Measurements from ENCODE around the gene CFAP77.

The CFAP77 gene

DNA sequence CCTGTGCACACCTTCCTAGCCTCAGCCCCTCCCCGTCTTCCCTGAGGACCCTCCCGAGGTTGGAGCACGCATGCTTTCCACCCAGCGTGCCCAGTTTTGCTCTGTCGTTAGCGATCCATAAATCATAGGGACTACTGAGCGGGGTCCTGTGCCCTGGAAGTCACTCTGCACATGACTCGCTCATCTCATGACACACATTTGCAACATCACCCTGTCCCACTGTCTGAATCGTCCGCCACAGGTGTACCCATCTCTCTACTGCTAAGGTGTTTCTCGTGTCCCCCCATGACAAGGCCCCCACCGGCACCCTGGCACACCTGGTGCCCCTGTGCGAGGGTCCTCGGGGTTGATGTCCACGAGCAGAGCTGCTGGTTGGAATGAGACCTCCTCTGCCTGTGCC, 103.4 kb downstream of the CFAP77 start:
- ChIA-PET CTCF (no interaction called here), POLR2A (no interaction called here)
- Histone ChIP-seq H3K27ac (ENCODE audit: extremely low read depth, low read depth, low read length) (no peak overlapping the region), H3K9me3 (ENCODE audit: control insufficient read depth, insufficient read depth, low read depth, low read length) (no peaks in the 10 kb centered on the region), H3K4me3 (ENCODE audit: low read depth, low read length) (no peak overlapping the region), H3K4me1 (ENCODE audit: control insufficient read depth, insufficient read depth, low read length) (no peaks in the 10 kb centered on the region), H3K36me3 (ENCODE audit: control insufficient read depth in 2 of 2, insufficient read depth in 1 of 2, low read length in 2 of 2) (no peaks in the 10 kb centered on the region)
- TF ChIP-seq, protein P1, sequence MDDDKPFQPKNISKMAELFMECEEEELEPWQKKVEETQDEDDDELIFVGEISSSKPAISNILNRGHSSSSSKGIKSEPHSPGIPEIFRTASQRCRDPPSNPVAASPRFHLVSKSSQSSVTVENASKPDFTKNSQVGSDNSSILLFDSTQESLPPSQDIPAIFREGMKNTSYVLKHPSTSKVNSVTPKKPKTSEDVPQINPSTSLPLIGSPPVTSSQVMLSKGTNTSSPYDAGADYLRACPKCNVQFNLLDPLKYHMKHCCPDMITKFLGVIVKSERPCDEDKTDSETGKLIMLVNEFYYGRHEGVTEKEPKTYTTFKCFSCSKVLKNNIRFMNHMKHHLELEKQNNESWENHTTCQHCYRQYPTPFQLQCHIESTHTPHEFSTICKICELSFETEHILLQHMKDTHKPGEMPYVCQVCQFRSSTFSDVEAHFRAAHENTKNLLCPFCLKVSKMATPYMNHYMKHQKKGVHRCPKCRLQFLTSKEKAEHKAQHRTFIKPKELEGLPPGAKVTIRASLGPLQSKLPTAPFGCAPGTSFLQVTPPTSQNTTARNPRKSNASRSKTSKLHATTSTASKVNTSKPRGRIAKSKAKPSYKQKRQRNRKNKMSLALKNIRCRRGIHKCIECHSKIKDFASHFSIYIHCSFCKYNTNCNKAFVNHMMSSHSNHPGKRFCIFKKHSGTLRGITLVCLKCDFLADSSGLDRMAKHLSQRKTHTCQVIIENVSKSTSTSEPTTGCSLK (tag by site-specific recombination; IDR thresholded peaks at IDR 0.05): no peak

DNA sequence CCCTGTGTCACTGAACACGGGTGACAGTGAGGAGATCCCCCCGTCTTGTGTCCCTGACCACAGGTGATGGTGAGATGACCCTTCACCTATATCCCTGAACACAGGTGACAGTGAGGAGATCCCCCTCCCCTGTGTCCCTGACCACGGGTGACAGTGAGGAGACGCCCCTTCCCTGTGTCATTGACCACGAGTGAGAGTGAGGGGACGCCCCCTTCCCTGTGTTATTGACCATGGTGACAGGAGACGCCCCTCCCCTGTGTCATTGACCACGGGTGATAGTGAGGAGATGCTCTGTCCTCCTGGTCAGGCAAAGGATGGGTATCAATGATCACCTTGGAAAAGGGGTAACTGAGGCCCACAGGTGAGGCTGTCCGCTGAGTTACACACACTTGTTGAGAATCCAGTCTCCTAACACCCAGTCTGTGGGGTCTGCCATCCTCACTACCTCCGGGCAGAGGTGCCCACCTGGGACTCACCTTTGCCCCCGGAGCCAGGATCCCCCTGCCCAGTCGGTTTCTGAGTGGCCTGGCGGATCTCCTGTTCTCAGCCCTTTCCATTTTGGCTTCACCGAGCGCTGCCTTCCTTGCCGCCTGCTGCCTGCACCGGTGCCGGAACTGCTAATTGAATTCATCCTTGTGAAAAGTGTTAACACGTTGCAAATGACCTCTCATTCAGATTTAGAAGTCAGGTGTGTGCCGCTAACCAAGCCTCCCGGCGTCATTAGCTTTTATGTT, 104.2 kb downstream of the CFAP77 start:
- CTCF ChIA-PET: interaction anchor here (0.9 kb wide), 1 partner anchor 47 kb away, joined by 3 read pairs; no protein-coding TSS in a partner anchor
- POLR2A ChIA-PET: no interaction called here
- Histone ChIP-seq H3K4me1 (ENCODE audit: control insufficient read depth, insufficient read depth, low read length) (no peaks in the 10 kb centered on the region), H3K4me3 (ENCODE audit: low read depth, low read length) (no peak overlapping the region), H3K27ac (ENCODE audit: extremely low read depth, low read depth, low read length) (no peak overlapping the region), H3K36me3 (ENCODE audit: control insufficient read depth in 2 of 2, insufficient read depth in 1 of 2, low read length in 2 of 2) (no peaks in the 10 kb centered on the region), H3K9me3 (ENCODE audit: control insufficient read depth, insufficient read depth, low read depth, low read length) (no peaks in the 10 kb centered on the region)
- TF ChIP-seq KLF16 (tag by site-specific recombination; IDR thresholded peaks at IDR 0.05) (no peak), SP3 (tag by site-specific recombination; IDR thresholded peaks at IDR 0.05) (no peak), ZBTB21 (tag by site-specific recombination; IDR thresholded peaks at IDR 0.05) (no peak), ZNF670 (tag by site-specific recombination; IDR thresholded peaks at IDR 0.05; ENCODE audit: low read depth) (no peak), ZNF16 (tag by site-specific recombination; IDR thresholded peaks at IDR 0.05; ENCODE audit: low read depth) (no peak)
- TF ChIP-seq, protein P2, sequence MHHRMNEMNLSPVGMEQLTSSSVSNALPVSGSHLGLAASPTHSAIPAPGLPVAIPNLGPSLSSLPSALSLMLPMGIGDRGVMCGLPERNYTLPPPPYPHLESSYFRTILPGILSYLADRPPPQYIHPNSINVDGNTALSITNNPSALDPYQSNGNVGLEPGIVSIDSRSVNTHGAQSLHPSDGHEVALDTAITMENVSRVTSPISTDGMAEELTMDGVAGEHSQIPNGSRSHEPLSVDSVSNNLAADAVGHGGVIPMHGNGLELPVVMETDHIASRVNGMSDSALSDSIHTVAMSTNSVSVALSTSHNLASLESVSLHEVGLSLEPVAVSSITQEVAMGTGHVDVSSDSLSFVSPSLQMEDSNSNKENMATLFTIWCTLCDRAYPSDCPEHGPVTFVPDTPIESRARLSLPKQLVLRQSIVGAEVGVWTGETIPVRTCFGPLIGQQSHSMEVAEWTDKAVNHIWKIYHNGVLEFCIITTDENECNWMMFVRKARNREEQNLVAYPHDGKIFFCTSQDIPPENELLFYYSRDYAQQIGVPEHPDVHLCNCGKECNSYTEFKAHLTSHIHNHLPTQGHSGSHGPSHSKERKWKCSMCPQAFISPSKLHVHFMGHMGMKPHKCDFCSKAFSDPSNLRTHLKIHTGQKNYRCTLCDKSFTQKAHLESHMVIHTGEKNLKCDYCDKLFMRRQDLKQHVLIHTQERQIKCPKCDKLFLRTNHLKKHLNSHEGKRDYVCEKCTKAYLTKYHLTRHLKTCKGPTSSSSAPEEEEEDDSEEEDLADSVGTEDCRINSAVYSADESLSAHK (tag by site-specific recombination; IDR thresholded peaks at IDR 0.05): no peak

- Histone ChIP-seq H3K36me3 (ENCODE audit: control insufficient read depth in 2 of 2, insufficient read depth in 1 of 2, low read length in 2 of 2) (no peaks in the 10 kb centered on the region), H3K4me3 (ENCODE audit: low read depth, low read length) (no peak overlapping the region), H3K4me1 (ENCODE audit: control insufficient read depth, insufficient read depth, low read length) (no peaks in the 10 kb centered on the region), H3K9me3 (ENCODE audit: control insufficient read depth, insufficient read depth, low read depth, low read length) (no peaks in the 10 kb centered on the region), H3K27ac (ENCODE audit: extremely low read depth, low read depth, low read length) (no peak overlapping the region)
- POLR2A ChIA-PET: no interaction called here
- no peak for TF ChIP-seq ZNF274 (IDR thresholded peaks at IDR 0.05; ENCODE audit: low read length)
- no peak for TF ChIP-seq ZNF274 (tag by site-specific recombination; IDR thresholded peaks at IDR 0.05; ENCODE audit: borderline replicate concordance)
- no peak for TF ChIP-seq ZNF292 (tag by site-specific recombination; IDR thresholded peaks at IDR 0.05; ENCODE audit: borderline replicate concordance, low read depth)
- no peak for TF ChIP-seq FEZF1 (tag by site-specific recombination; IDR thresholded peaks at IDR 0.05)
- no peak for TF ChIP-seq ZNF530 (tag by site-specific recombination; IDR thresholded peaks at IDR 0.05; ENCODE audit: low read depth)
- no peak for TF ChIP-seq KLF8 (tag by site-specific recombination; IDR thresholded peaks at IDR 0.05)
- no peak for TF ChIP-seq ZNF629 (tag by site-specific recombination; IDR thresholded peaks at IDR 0.05)
- no peak for TF ChIP-seq ZNF133 (tag by site-specific recombination; IDR thresholded peaks at IDR 0.05)
- no peak for TF ChIP-seq ZNF112 (tag by site-specific recombination; IDR thresholded peaks at IDR 0.05)
- no peak for TF ChIP-seq TCF7L2 (IDR thresholded peaks at IDR 0.05; ENCODE audit: borderline replicate concordance, low read depth, low read length)
- TF ChIP-seq, protein P3, sequence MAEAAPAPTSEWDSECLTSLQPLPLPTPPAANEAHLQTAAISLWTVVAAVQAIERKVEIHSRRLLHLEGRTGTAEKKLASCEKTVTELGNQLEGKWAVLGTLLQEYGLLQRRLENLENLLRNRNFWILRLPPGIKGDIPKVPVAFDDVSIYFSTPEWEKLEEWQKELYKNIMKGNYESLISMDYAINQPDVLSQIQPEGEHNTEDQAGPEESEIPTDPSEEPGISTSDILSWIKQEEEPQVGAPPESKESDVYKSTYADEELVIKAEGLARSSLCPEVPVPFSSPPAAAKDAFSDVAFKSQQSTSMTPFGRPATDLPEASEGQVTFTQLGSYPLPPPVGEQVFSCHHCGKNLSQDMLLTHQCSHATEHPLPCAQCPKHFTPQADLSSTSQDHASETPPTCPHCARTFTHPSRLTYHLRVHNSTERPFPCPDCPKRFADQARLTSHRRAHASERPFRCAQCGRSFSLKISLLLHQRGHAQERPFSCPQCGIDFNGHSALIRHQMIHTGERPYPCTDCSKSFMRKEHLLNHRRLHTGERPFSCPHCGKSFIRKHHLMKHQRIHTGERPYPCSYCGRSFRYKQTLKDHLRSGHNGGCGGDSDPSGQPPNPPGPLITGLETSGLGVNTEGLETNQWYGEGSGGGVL (tag by site-specific recombination; IDR thresholded peaks at IDR 0.05): no peak
- TF ChIP-seq ZNF221 (tag by site-specific recombination; IDR thresholded peaks at IDR 0.05; ENCODE audit: borderline replicate concordance): no peak
- no peak for TF ChIP-seq ELK4 (IDR thresholded peaks at IDR 0.05; ENCODE audit: borderline replicate concordance, low read depth, low read length)
- TF ChIP-seq, protein P4, sequence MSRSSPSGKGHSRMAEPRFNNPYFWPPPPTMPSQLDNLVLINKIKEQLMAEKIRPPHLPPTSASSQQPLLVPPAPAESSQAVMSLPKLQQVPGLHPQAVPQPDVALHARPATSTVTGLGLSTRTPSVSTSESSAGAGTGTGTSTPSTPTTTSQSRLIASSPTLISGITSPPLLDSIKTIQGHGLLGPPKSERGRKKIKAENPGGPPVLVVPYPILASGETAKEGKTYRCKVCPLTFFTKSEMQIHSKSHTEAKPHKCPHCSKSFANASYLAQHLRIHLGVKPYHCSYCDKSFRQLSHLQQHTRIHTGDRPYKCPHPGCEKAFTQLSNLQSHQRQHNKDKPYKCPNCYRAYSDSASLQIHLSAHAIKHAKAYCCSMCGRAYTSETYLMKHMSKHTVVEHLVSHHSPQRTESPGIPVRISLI (tag by site-specific recombination; IDR thresholded peaks at IDR 0.05): no peak
- TF ChIP-seq ZNF747 (tag by site-specific recombination; IDR thresholded peaks at IDR 0.05): no peak
- TF ChIP-seq ZFHX2 (tag by site-specific recombination; conservative IDR thresholded peaks at IDR 0.05): no peak
- CTCF ChIA-PET: interaction anchor here (0.9 kb wide), 1 partner anchor 47 kb away, joined by 3 read pairs; no protein-coding TSS in a partner anchor
Observed at GRCh38 chr9:132514821-132515220, 104.8 kb downstream of the CFAP77 start.
